ENCODE results near the gene ASB13. TPM values are rescaled to one million over a fixed set of nuclear protein-coding genes. Genes with fewer than 3 reads are reported as not detected.

The ASB13 gene
- total and polyA plus RNA-seq, 2 of the 13 experiments (the other 11 are each of a cell fraction or from before 2014, with no cell fraction given) = 9.3 to 15.4 TPM

GRCh38 chr10:5604961-5605360 lies 61.4 kb downstream of the ASB13 start (continued):
- no peak for TF ChIP-seq GLMP (CRISPR knock-in tag; IDR thresholded peaks at IDR 0.05; ENCODE audit: borderline replicate concordance)

- peak; percentile 14; the same call in 2 of the 3 replicates for ATAC-seq
- no peak overlapping the region for H3K27ac ChIP-seq (ENCODE audit: extremely low read length, insufficient read depth, low read length)
These were observed 62.0 kb downstream of the ASB13 start for GRCh38 chr10:5604236-5604925.

More at GRCh38 chr10:5604236-5604925, 62.0 kb downstream of the ASB13 start:
- ChIA-PET POLR2A (no interaction called here), CTCF (ENCODE audit: low intra/inter-chr PET ratio, low total read pairs) (no interaction called here)
- peak overlapping the region; percentile 33 for H3K4me2 ChIP-seq (ENCODE audit: low read depth, low read length)
- intact Hi-C loops (cut with micrococcal nuclease; ENCODE audit: unreplicated experiment) = no loop called here
- 72% methylated on average over 7 of the region's 9 CpGs for WGBS (ENCODE audit: low lambda C conversion rate)
- H3K9me3 ChIP-seq (ENCODE audit: low read length) = no peaks in the 10 kb centered on the region
- DNase-seq (ENCODE audit: low spot score) (no peak), FAIRE-seq (no peak)
- H2AFZ ChIP-seq (ENCODE audit: low read length) = no peak overlapping the region
- no peak overlapping the region for H3K4me3 ChIP-seq (replicated peaks in 1 of 3; ENCODE audit: insufficient read depth in 1 of 3, low read depth in 2 of 3, low read length in 3 of 3)
- TF ChIP-seq ZNF770 (CRISPR knock-in tag; IDR thresholded peaks at IDR 0.05) (peak; percentile 56; the same call in 1 of the 2 replicates), ZC3H4 (CRISPR knock-in tag; IDR thresholded peaks at IDR 0.05; ENCODE audit: borderline replicate concordance) (no peak), NFIB (CRISPR knock-in tag; IDR thresholded peaks at IDR 0.05; ENCODE audit: borderline replicate concordance) (0 out of 2 replicates have a peak, but pooled peaks have one; percentile 31), ASH2L (IDR thresholded peaks at IDR 0.05; ENCODE audit: insufficient read length, low read depth, low read length) (no peak), HDAC1 (CRISPR knock-in tag; IDR thresholded peaks at IDR 0.05) (0 out of 2 replicates have a peak, but pooled peaks have one; percentile 4)
- H3K9ac ChIP-seq (ENCODE audit: insufficient read depth, low read depth, low read length) = no peak overlapping the region
- no peaks in the 10 kb centered on the region for H3K79me2 ChIP-seq (ENCODE audit: insufficient read depth, low read length)
- no TSS peak for BruUV-seq (replicated peaks)
- H3K27me3 ChIP-seq (ENCODE audit: control insufficient read depth in 1 of 2, insufficient read depth in 2 of 2, low read length in 2 of 2) = no peaks in the 10 kb centered on the region
- H3K36me3 ChIP-seq (replicated peaks in 1 of 2; ENCODE audit: control insufficient read depth in 1 of 2, insufficient read depth in 2 of 2, low read length in 2 of 2) = no peaks in the 10 kb centered on the region
- no peaks in the 10 kb centered on the region for H4K20me1 ChIP-seq (ENCODE audit: insufficient read depth, low read length)
- peaks cover 71% of the 10 kb centered on the region for H3K4me1 ChIP-seq (ENCODE audit: insufficient read depth, low read length)
- in situ Hi-C loops (cut with HindIII; ENCODE audit: extremely low pct_ligation_motif_present, low pct_unique_long_range_greater_than_20kb) = loop anchor here (25.0 kb wide), 1 partner anchor 792 kb away; no protein-coding TSS in a partner anchor
